ENCODE data around the gene HPX.

The HPX gene

GRCh38 chr11:6437423-6437822 is 3.4 kb downstream of the HPX start:
- H3K4me1 ChIP-seq (ENCODE audit: insufficient read depth, low read length) = no peaks in the 10 kb centered on the region; the same call in 1 of the 2 replicates
- no peak overlapping the region for H3K4me3 ChIP-seq (ENCODE audit: low read length)
- no peak overlapping the region for H3K27ac ChIP-seq (ENCODE audit: low read length)
- H3K27me3 ChIP-seq (ENCODE audit: insufficient read depth, low read length) = no peaks in the 10 kb centered on the region
- no peak overlapping the region for H3K9ac ChIP-seq (ENCODE audit: low read depth, low read length)
- H3K36me3 ChIP-seq (ENCODE audit: insufficient read depth, low read depth, low read length) = no peaks in the 10 kb centered on the region
- no peaks in the 10 kb centered on the region for H3K9me3 ChIP-seq (ENCODE audit: insufficient read depth, low read depth, low read length)

GRCh38 chr11:6433998-6434660 is 6.7 kb downstream of the HPX start:
- Histone ChIP-seq H3K36me3 (ENCODE audit: insufficient read depth, low read depth, low read length) (no peaks in the 10 kb centered on the region), H3K9me3 (ENCODE audit: insufficient read depth, low read depth, low read length) (no peaks in the 10 kb centered on the region), H3K4me3 (ENCODE audit: low read length) (no peak overlapping the region), H3K9ac (ENCODE audit: low read depth, low read length) (no peak overlapping the region), H3K27me3 (ENCODE audit: insufficient read depth, low read length) (no peaks in the 10 kb centered on the region), H3K27ac (ENCODE audit: low read length) (no peak overlapping the region), H3K4me1 (ENCODE audit: insufficient read depth, low read length) (no peaks in the 10 kb centered on the region)

GRCh38 chr11:6431861-6432260 is 8.9 kb downstream of the HPX start:
- Histone ChIP-seq H3K4me1 (ENCODE audit: insufficient read depth, low read length) (peaks cover 4% of the 10 kb centered on the region; the same call in 1 of the 2 replicates), H3K27me3 (ENCODE audit: insufficient read depth, low read length) (no peaks in the 10 kb centered on the region), H3K9me3 (ENCODE audit: insufficient read depth, low read depth, low read length) (no peaks in the 10 kb centered on the region), H3K4me3 (ENCODE audit: low read length) (no peak overlapping the region), H3K36me3 (ENCODE audit: insufficient read depth, low read depth, low read length) (no peaks in the 10 kb centered on the region), H3K27ac (ENCODE audit: low read length) (no peak overlapping the region), H3K9ac (ENCODE audit: low read depth, low read length) (no peak overlapping the region)

- H3K36me3 ChIP-seq (ENCODE audit: insufficient read depth, low read depth, low read length) = no peaks in the 10 kb centered on the region
- no peak overlapping the region for H3K27ac ChIP-seq (ENCODE audit: low read length)
- no peaks in the 10 kb centered on the region for H3K9me3 ChIP-seq (ENCODE audit: insufficient read depth, low read depth, low read length)
- H3K4me3 ChIP-seq (ENCODE audit: low read length) = no peak overlapping the region
- no peaks in the 10 kb centered on the region for H3K27me3 ChIP-seq (ENCODE audit: insufficient read depth, low read length)
- H3K4me1 ChIP-seq (ENCODE audit: insufficient read depth, low read length) = peaks cover 4% of the 10 kb centered on the region; the same call in 1 of the 2 replicates
- no peak overlapping the region for H3K9ac ChIP-seq (ENCODE audit: low read depth, low read length)
Observed at GRCh38 chr11:6427516-6427915, 13.3 kb downstream of the HPX start.

- H3K9ac ChIP-seq (ENCODE audit: low read depth, low read length) = no peak overlapping the region
- no peaks in the 10 kb centered on the region for H3K36me3 ChIP-seq (ENCODE audit: insufficient read depth, low read depth, low read length)
- H3K4me3 ChIP-seq (ENCODE audit: low read length) = no peak overlapping the region
- H3K9me3 ChIP-seq (ENCODE audit: insufficient read depth, low read depth, low read length) = no peaks in the 10 kb centered on the region
- H3K4me1 ChIP-seq (ENCODE audit: insufficient read depth, low read length) = peaks cover 2% of the 10 kb centered on the region; the same call in 1 of the 2 replicates
- no peak overlapping the region for H3K27ac ChIP-seq (ENCODE audit: low read length)
- H3K27me3 ChIP-seq (ENCODE audit: insufficient read depth, low read length) = peaks cover 26% of the 10 kb centered on the region
Observed at GRCh38 chr11:6420677-6421076, 20.1 kb downstream of the HPX start.

GRCh38 chr11:6419009-6419631 is 21.7 kb downstream of the HPX start, which contains the start of gene APBB1:
TSS of gene APBB1 (minus strand) at chr11:6419094. CDS start at chr11:6411347, 7,747 bp downstream.
- Histone ChIP-seq H3K36me3 (ENCODE audit: insufficient read depth, low read depth, low read length) (no peaks in the 10 kb centered on the region), H3K27ac (ENCODE audit: low read length) (no peak within 1 kb of the TSS), H3K9me3 (ENCODE audit: insufficient read depth, low read depth, low read length) (no peaks in the 10 kb centered on the region), H3K4me1 (ENCODE audit: insufficient read depth, low read length) (peaks cover 2% of the 10 kb centered on the region; the same call in 1 of the 2 replicates), H3K4me3 (ENCODE audit: low read length) (peak within 1 kb of the TSS; percentile 82), H3K9ac (ENCODE audit: low read depth, low read length) (peak within 1 kb of the TSS; percentile 73; the same call in 1 of the 2 replicates), H3K27me3 (ENCODE audit: insufficient read depth, low read length) (peaks cover 26% of the 10 kb centered on the region)

GRCh38 chr11:6418557-6419008 is 22.2 kb downstream of the HPX start:
- Histone ChIP-seq H3K4me3 (ENCODE audit: low read length) (peak overlapping the region; percentile 82), H3K27ac (ENCODE audit: low read length) (no peak overlapping the region), H3K9me3 (ENCODE audit: insufficient read depth, low read depth, low read length) (no peaks in the 10 kb centered on the region), H3K27me3 (ENCODE audit: insufficient read depth, low read length) (peaks cover 26% of the 10 kb centered on the region), H3K4me1 (ENCODE audit: insufficient read depth, low read length) (peaks cover 2% of the 10 kb centered on the region; the same call in 1 of the 2 replicates), H3K9ac (ENCODE audit: low read depth, low read length) (peak overlapping the region; percentile 32; the same call in 1 of the 2 replicates), H3K36me3 (ENCODE audit: insufficient read depth, low read depth, low read length) (no peaks in the 10 kb centered on the region)

GRCh38 chr11:6417907-6418556 is 22.8 kb downstream of the HPX start:
- H3K36me3 ChIP-seq (ENCODE audit: insufficient read depth, low read depth, low read length) = no peaks in the 10 kb centered on the region
- peaks cover 26% of the 10 kb centered on the region for H3K27me3 ChIP-seq (ENCODE audit: insufficient read depth, low read length)
- H3K9ac ChIP-seq (ENCODE audit: low read depth, low read length) = peak overlapping the region; percentile 32; the same call in 1 of the 2 replicates
- H3K4me3 ChIP-seq (ENCODE audit: low read length) = peak overlapping the region; percentile 82
- peaks cover 2% of the 10 kb centered on the region; the same call in 1 of the 2 replicates for H3K4me1 ChIP-seq (ENCODE audit: insufficient read depth, low read length)
- H3K9me3 ChIP-seq (ENCODE audit: insufficient read depth, low read depth, low read length) = no peaks in the 10 kb centered on the region
- no peak overlapping the region for H3K27ac ChIP-seq (ENCODE audit: low read length)

- peaks cover 23% of the 10 kb centered on the region for H3K27me3 ChIP-seq (ENCODE audit: insufficient read depth, low read length)
- no peak overlapping the region for H3K27ac ChIP-seq (ENCODE audit: low read length)
- peaks cover 2% of the 10 kb centered on the region; the same call in 1 of the 2 replicates for H3K4me1 ChIP-seq (ENCODE audit: insufficient read depth, low read length)
Observed at GRCh38 chr11:6415797-6416196, 25.0 kb downstream of the HPX start.

GRCh38 chr11:6414874-6415328 is 25.9 kb downstream of the HPX start:
- Histone ChIP-seq H3K4me3 (ENCODE audit: low read length) (no peak overlapping the region), H3K9me3 (ENCODE audit: insufficient read depth, low read depth, low read length) (no peaks in the 10 kb centered on the region), H3K9ac (ENCODE audit: low read depth, low read length) (no peak overlapping the region), H3K4me1 (ENCODE audit: insufficient read depth, low read length) (peaks cover 2% of the 10 kb centered on the region; the same call in 1 of the 2 replicates), H3K27me3 (ENCODE audit: insufficient read depth, low read length) (peaks cover 14% of the 10 kb centered on the region), H3K36me3 (ENCODE audit: insufficient read depth, low read depth, low read length) (no peaks in the 10 kb centered on the region), H3K27ac (ENCODE audit: low read length) (no peak overlapping the region)

More at GRCh38 chr11:6415797-6416196, 25.0 kb downstream of the HPX start:
- no peaks in the 10 kb centered on the region for H3K36me3 ChIP-seq (ENCODE audit: insufficient read depth, low read depth, low read length)
- H3K9ac ChIP-seq (ENCODE audit: low read depth, low read length) = no peak overlapping the region
- no peaks in the 10 kb centered on the region for H3K9me3 ChIP-seq (ENCODE audit: insufficient read depth, low read depth, low read length)
- no peak overlapping the region for H3K4me3 ChIP-seq (ENCODE audit: low read length)

GRCh38 chr11:6413791-6414201 is 27.0 kb downstream of the HPX start:
- no peak overlapping the region for H3K9ac ChIP-seq (ENCODE audit: low read depth, low read length)

More at GRCh38 chr11:6413791-6414201, 27.0 kb downstream of the HPX start:
- H3K4me1 ChIP-seq (ENCODE audit: insufficient read depth, low read length) = peaks cover 2% of the 10 kb centered on the region; the same call in 1 of the 2 replicates
- H3K4me3 ChIP-seq (ENCODE audit: low read length) = no peak overlapping the region
- H3K9me3 ChIP-seq (ENCODE audit: insufficient read depth, low read depth, low read length) = no peaks in the 10 kb centered on the region
- H3K27ac ChIP-seq (ENCODE audit: low read length) = no peak overlapping the region
- peaks cover 8% of the 10 kb centered on the region; the same call in 1 of the 2 replicates for H3K27me3 ChIP-seq (ENCODE audit: insufficient read depth, low read length)
- H3K36me3 ChIP-seq (ENCODE audit: insufficient read depth, low read depth, low read length) = no peaks in the 10 kb centered on the region
